Measurements from ENCODE around the gene PSEN2.
"Not testable (repeated sequence)": the region's sequence is repeated elsewhere in the genome, so short reads cannot be mapped to it uniquely, and the experiment has no call there.

The PSEN2 gene

GRCh38 chr1:226919995-226920394 is 49.6 kb downstream of the PSEN2 start:
- Histone ChIP-seq H2AFZ (ENCODE audit: low read depth, low read length) (no peak overlapping the region), H3K4me1 (ENCODE audit: insufficient read depth, low read length) (no peaks in the 10 kb centered on the region), H3K36me3 (ENCODE audit: insufficient read depth, low read length) (no peaks in the 10 kb centered on the region), H3K27me3 (ENCODE audit: insufficient read depth, low read length) (no peaks in the 10 kb centered on the region), H3K9me3 (ENCODE audit: low read length) (no peaks in the 10 kb centered on the region), H3K4me3 (ENCODE audit: low read length) (no peak overlapping the region)

GRCh38 chr1:226920446-226920894 is 50.1 kb downstream of the PSEN2 start:
- H3K36me3 ChIP-seq (ENCODE audit: insufficient read depth, low read length) = no peaks in the 10 kb centered on the region
- H2AFZ ChIP-seq (ENCODE audit: low read depth, low read length) = no peak overlapping the region
- no peaks in the 10 kb centered on the region for H3K27me3 ChIP-seq (ENCODE audit: insufficient read depth, low read length)
- H3K4me1 ChIP-seq (ENCODE audit: insufficient read depth, low read length) = no peaks in the 10 kb centered on the region
- H3K9me3 ChIP-seq (ENCODE audit: low read length) = no peaks in the 10 kb centered on the region
- no peak overlapping the region for H3K4me3 ChIP-seq (ENCODE audit: low read length)

- no peak overlapping the region for H3K4me3 ChIP-seq (ENCODE audit: low read length)
- H3K4me1 ChIP-seq (ENCODE audit: insufficient read depth, low read length) = no peaks in the 10 kb centered on the region
- no peaks in the 10 kb centered on the region for H3K9me3 ChIP-seq (ENCODE audit: low read length)
- H3K36me3 ChIP-seq (ENCODE audit: insufficient read depth, low read length) = no peaks in the 10 kb centered on the region
- no peaks in the 10 kb centered on the region for H3K27me3 ChIP-seq (ENCODE audit: insufficient read depth, low read length)
- H2AFZ ChIP-seq (ENCODE audit: low read depth, low read length) = no peak overlapping the region
These were observed 51.1 kb downstream of the PSEN2 start for GRCh38 chr1:226921504-226921903.

- H2AFZ ChIP-seq (ENCODE audit: low read depth, low read length); H3K27me3 ChIP-seq (ENCODE audit: insufficient read depth, low read length); H3K36me3 ChIP-seq (ENCODE audit: insufficient read depth, low read length); H3K4me3 ChIP-seq (ENCODE audit: low read length); H3K9me3 ChIP-seq (ENCODE audit: low read length); H3K4me1 ChIP-seq (ENCODE audit: insufficient read depth, low read length): not testable (repeated sequence)
These were observed 59.1 kb downstream of the PSEN2 start for GRCh38 chr1:226929260-226930111.

DNA sequence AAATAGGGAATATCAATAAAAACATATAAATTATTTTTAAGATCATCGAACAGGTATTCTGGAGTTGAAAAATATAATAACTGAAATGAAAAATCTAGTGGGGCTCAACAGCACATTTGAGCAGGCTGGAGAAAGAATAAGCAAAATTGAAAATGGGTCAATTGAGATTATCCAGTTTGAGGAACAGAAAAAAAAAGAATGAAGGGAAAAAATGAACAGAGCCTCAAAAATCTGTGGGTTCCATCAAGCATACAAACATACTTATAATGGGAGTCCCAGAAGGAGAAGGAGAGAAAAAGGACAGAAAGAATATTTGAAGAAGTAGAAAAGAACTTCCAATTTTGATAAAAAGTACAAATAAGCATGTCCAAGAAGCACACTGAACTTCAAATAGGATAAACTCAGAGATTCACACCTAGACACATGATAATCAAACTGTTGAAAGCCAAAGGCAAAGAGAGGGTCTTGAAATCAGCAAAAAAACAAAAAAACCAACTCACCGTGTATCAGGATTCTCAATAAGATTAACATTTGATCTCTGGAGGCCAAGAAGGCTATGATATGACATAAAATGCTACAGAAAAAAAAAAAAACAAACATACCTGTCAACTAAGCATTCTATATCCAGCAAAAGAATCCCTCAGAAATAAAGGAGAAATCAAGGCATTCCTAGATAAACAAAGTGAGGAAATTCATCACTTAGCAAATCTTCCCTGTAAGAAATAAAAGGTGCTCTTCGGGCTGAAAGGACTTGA is 64.2 kb downstream of the PSEN2 start:
- Histone ChIP-seq H3K9me3 (ENCODE audit: low read length) (peaks cover 2% of the 10 kb centered on the region), H3K4me3 (ENCODE audit: low read length) (no peak overlapping the region), H3K36me3 (ENCODE audit: insufficient read depth, low read length) (no peaks in the 10 kb centered on the region), H2AFZ (ENCODE audit: low read depth, low read length) (no peak overlapping the region), H3K4me1 (ENCODE audit: insufficient read depth, low read length) (no peaks in the 10 kb centered on the region), H3K27me3 (ENCODE audit: insufficient read depth, low read length) (no peaks in the 10 kb centered on the region)

DNA sequence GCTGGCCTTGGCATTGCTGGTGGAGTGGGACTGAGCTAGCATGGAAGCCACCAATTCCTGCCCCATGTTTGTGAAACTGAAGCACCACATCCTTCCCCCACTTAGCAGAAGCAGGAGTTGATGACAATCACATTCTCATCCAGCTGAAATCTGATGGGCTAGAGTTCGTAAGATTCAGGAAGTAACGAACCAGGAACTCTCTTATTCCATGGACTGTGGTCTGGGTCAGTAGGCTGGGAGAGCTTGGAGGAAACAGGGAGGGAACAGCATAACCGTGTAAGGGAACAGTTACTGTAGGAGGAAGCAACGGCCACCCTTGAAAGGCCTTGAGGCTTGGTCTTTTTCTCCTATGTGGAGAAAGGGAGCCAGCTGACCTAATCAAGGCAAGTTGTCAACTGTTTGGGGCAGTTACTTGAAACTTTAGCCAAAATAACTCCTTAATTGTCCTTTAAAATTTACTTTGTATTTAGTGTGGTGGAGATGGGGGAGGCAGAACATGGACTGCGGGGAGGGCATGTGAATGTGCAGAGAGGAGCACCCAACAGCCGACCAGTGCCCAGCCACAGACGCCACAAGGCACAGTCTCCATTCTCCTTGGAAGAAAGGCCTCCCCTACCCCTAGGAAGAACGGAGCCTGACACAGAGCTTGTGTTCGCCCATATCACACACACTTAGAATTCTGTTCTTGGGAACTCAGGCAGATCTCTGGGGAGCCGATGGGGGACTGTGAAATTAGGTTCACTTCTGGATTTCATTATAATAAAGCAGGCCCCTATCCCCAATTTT is 67.7 kb downstream of the PSEN2 start:
- no peaks in the 10 kb centered on the region for H3K36me3 ChIP-seq (ENCODE audit: insufficient read depth, low read length)
- no peak overlapping the region for H2AFZ ChIP-seq (ENCODE audit: low read depth, low read length)
- H3K4me3 ChIP-seq (ENCODE audit: low read length) = no peak overlapping the region
- no peaks in the 10 kb centered on the region for H3K27me3 ChIP-seq (ENCODE audit: insufficient read depth, low read length)
- no peaks in the 10 kb centered on the region for H3K9me3 ChIP-seq (ENCODE audit: low read length)
- H3K4me1 ChIP-seq (ENCODE audit: insufficient read depth, low read length) = peaks cover 20% of the 10 kb centered on the region

DNA sequence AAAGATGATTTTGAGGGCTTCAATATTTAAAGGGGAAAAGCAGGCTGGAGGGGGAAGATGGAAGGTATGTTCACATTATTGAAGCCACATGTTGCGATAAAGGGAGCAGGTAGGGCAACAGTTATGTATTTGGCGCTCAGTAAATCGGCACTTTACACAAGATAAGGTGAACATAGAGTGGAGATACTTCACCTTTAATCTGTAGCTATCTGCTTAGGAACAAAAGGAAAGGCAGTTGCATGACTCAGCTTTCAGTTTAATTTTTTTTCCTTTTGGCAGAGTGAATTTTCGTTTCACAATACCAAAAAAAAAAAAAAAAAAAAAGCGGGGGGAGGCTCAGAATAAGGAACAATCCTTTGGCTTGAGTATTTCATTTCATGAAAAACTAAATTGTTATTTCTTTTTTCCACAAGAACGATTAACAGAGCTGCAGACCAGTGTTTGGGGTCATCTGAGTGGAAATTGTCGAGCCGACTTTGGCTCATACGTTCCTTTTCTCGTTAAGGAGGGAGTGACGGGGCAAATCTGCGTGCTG is 68.6 kb downstream of the PSEN2 start:
- peak overlapping the region; percentile 90 for H2AFZ ChIP-seq (ENCODE audit: low read depth, low read length)
- H3K9me3 ChIP-seq (ENCODE audit: low read length) = no peaks in the 10 kb centered on the region
- H3K4me3 ChIP-seq (ENCODE audit: low read length) = peak overlapping the region; percentile 76
- H3K27me3 ChIP-seq (ENCODE audit: insufficient read depth, low read length) = no peaks in the 10 kb centered on the region
- no peaks in the 10 kb centered on the region for H3K36me3 ChIP-seq (ENCODE audit: insufficient read depth, low read length)
- H3K4me1 ChIP-seq (ENCODE audit: insufficient read depth, low read length) = peaks cover 24% of the 10 kb centered on the region

- no peaks in the 10 kb centered on the region for H3K9me3 ChIP-seq (ENCODE audit: low read length)
- peaks cover 25% of the 10 kb centered on the region for H3K4me1 ChIP-seq (ENCODE audit: insufficient read depth, low read length)
- H2AFZ ChIP-seq (ENCODE audit: low read depth, low read length) = peak overlapping the region; percentile 90
- H3K27me3 ChIP-seq (ENCODE audit: insufficient read depth, low read length) = no peaks in the 10 kb centered on the region
- H3K4me3 ChIP-seq (ENCODE audit: low read length) = peak overlapping the region; percentile 76
- no peaks in the 10 kb centered on the region for H3K36me3 ChIP-seq (ENCODE audit: insufficient read depth, low read length)
These were observed 69.1 kb downstream of the PSEN2 start for GRCh38 chr1:226939438-226940028.

GRCh38 chr1:226940029-226940805 is 69.8 kb downstream of the PSEN2 start, which contains the start of gene COQ8A:
TSS of gene COQ8A (plus strand) at chr1:226940294. CDS start at chr1:226961386, 21,092 bp downstream.
- H3K27me3 ChIP-seq (ENCODE audit: insufficient read depth, low read length) = no peaks in the 10 kb centered on the region
- peak within 1 kb of the TSS; percentile 76 for H3K4me3 ChIP-seq (ENCODE audit: low read length)
- H3K36me3 ChIP-seq (ENCODE audit: insufficient read depth, low read length) = no peaks in the 10 kb centered on the region
- no peaks in the 10 kb centered on the region for H3K9me3 ChIP-seq (ENCODE audit: low read length)
- H2AFZ ChIP-seq (ENCODE audit: low read depth, low read length) = peak within 1 kb of the TSS; percentile 90
- peaks cover 32% of the 10 kb centered on the region for H3K4me1 ChIP-seq (ENCODE audit: insufficient read depth, low read length)

GRCh38 chr1:226940806-226941067 is 70.3 kb downstream of the PSEN2 start:
- peak overlapping the region; percentile 65 for H3K4me3 ChIP-seq (ENCODE audit: low read length)
- H2AFZ ChIP-seq (ENCODE audit: low read depth, low read length) = peak overlapping the region; percentile 73
- no peaks in the 10 kb centered on the region for H3K36me3 ChIP-seq (ENCODE audit: insufficient read depth, low read length)
- no peaks in the 10 kb centered on the region for H3K9me3 ChIP-seq (ENCODE audit: low read length)
- H3K4me1 ChIP-seq (ENCODE audit: insufficient read depth, low read length) = peaks cover 35% of the 10 kb centered on the region
- H3K27me3 ChIP-seq (ENCODE audit: insufficient read depth, low read length) = no peaks in the 10 kb centered on the region

DNA sequence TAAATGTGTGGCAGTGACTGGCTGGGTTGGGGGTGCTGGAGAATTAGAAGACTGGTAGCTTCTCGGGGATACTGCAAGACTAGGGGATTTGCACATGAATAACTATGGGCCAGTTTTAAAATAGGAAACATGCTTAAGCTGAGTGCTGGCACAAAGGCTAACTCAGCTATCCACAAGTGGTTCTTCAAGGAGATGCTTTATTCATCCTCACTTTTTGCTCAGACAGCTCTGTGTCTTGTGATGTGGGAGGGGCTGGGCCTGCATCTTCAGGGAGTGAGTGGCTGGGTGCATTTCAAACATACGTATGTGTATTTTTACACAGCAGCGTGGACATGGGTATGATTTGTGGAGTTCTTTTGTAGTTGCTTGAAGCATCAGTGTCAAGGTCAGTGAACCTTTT is 72.0 kb downstream of the PSEN2 start:
- H3K36me3 ChIP-seq (ENCODE audit: insufficient read depth, low read length) = no peaks in the 10 kb centered on the region
- H3K9me3 ChIP-seq (ENCODE audit: low read length) = no peaks in the 10 kb centered on the region
- H2AFZ ChIP-seq (ENCODE audit: low read depth, low read length) = no peak overlapping the region
- peaks cover 35% of the 10 kb centered on the region for H3K4me1 ChIP-seq (ENCODE audit: insufficient read depth, low read length)
- no peaks in the 10 kb centered on the region for H3K27me3 ChIP-seq (ENCODE audit: insufficient read depth, low read length)
- no peak overlapping the region for H3K4me3 ChIP-seq (ENCODE audit: low read length)

- Histone ChIP-seq H2AFZ (ENCODE audit: low read depth, low read length) (no peak overlapping the region), H3K9me3 (ENCODE audit: low read length) (no peaks in the 10 kb centered on the region), H3K27me3 (ENCODE audit: insufficient read depth, low read length) (no peaks in the 10 kb centered on the region), H3K4me3 (ENCODE audit: low read length) (no peak overlapping the region), H3K4me1 (ENCODE audit: insufficient read depth, low read length) (peaks cover 35% of the 10 kb centered on the region), H3K36me3 (ENCODE audit: insufficient read depth, low read length) (no peaks in the 10 kb centered on the region)
These were observed 72.7 kb downstream of the PSEN2 start for GRCh38 chr1:226943156-226943555.
